LNCaP clone FGC (cell line): ENCODE data around the gene NOXA1.
"Not testable (repeated sequence)": the region's sequence is repeated elsewhere in the genome, so short reads cannot be mapped to it uniquely, and the experiment has no call there.

Experiments used
- DNase-seq: peaks from one replicate; pipeline ENCODE4 v3.0.0-alpha.2; 2011; ENCODE audit warnings: low read depth
- H3K4me3 ChIP-seq: 2 replicates; pipeline ENCODE4 v1.5.1; 2011; ENCODE audit warnings: mild to moderate bottlenecking, low read depth, low read length, control low read depth
- TF ChIP-seq, protein P1 (sequence below): IDR thresholded peaks from 2 replicates; pipeline ENCODE4 v1.5.1; 2012; ENCODE audit warnings: mild to moderate bottlenecking; ENCODE audit not compliant: control insufficient read depth, insufficient read depth; ENCODE audit errors: extremely low read depth

The NOXA1 gene

DNA sequence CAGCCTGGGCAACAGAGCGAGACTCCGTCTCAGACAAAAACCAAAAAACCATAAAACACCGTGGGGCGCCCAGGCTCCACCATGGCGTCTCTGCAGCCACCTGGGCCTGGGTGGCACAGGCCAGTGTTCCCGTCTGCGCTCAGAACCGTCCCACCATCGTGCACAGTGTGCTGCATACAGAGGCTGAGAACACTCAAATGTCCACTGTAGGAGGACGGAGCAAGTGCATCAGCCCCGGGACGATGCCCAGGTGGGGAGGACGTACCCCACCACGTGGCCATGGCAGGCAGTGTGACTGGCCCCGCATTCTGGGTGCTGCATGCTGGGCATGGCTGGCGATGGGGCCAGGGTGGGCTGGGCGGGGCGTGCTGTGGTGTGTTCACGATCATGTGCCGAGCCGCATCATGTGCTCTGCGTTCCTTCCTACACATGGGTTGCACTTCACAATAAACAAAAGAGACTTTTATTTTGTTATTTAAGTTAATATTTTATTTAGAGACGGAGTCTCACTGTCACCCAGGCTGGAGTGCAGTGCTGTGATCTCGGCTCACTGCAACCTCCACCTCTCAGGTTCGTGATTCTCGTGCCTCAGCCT, 38.0 kb upstream of the NOXA1 start:
- TF ChIP-seq, protein P1, sequence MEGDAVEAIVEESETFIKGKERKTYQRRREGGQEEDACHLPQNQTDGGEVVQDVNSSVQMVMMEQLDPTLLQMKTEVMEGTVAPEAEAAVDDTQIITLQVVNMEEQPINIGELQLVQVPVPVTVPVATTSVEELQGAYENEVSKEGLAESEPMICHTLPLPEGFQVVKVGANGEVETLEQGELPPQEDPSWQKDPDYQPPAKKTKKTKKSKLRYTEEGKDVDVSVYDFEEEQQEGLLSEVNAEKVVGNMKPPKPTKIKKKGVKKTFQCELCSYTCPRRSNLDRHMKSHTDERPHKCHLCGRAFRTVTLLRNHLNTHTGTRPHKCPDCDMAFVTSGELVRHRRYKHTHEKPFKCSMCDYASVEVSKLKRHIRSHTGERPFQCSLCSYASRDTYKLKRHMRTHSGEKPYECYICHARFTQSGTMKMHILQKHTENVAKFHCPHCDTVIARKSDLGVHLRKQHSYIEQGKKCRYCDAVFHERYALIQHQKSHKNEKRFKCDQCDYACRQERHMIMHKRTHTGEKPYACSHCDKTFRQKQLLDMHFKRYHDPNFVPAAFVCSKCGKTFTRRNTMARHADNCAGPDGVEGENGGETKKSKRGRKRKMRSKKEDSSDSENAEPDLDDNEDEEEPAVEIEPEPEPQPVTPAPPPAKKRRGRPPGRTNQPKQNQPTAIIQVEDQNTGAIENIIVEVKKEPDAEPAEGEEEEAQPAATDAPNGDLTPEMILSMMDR = no peak
- H3K4me3 ChIP-seq = no peak overlapping the region
- DNase-seq = no peak

DNA sequence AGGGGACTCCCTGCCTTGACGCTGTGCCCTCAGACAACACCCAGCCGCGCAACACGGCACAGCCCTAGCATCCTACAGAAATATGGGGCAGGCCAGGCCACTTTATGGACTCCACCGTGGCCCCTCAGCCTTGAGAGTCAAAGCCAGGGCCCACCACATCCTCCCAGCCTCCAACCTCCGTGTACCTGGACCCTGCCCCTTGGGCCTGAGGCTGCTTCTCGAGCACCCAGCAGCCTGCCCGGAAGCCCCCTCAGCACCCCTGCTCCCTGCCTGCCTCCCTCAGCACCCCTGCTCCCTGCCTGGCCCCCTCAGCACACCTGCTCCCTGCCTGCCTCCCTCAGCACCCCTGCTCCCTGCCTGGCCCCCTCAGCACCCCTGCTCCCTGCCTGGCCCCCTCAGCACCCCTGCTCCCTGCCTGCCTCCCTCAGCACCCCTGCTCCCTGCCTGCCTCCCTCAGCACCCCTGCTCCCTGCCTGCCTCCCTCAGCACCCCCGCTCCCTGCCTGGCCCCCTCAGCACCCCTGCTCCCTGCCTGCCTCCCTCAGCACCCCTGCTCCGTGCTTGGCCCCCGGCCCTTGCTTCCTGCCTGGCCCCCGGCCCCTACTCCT, 36.6 kb upstream of the NOXA1 start:
- not testable (repeated sequence) for DNase-seq, H3K4me3 ChIP-seq

DNA sequence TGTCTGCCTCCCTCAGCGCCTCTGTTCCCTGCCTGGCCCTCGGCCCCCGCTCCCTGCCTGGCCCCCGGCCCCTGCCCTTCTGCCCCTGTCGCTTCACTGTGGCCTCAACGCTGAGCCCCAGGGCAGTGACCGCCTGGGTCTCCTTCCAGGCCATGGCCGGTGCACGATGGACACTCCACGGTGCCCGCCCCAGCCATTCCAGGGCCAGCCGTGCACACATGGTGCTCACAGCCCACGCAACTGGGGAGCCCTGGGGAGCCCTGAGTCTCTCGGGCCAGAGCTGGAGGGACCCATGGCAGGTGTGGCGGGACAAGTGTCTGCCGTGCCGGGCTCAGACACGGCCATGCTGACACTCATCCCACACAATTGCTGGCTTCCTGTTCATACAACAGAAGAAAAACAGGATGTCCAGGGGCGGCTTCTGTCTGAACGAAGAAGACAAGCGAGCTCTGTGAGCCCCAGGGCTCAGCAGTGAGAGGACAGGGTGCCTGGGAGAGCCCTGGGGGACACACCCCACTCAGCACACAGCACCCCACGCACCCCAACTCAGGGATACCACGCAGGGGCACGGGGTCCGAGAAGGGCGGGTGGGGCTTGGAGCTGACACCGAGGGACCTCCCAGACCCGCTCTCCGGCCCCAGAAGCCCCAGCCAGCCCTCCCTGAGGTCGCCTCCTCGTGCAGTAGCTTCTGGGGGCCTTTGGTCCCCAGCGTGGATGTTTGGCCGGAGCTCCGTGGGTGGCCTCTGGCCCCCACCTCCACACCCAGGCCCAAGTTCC, 35.9 kb upstream of the NOXA1 start:
- DNase-seq = no peak
- TF ChIP-seq, protein P1 = no peak
- no peak overlapping the region for H3K4me3 ChIP-seq

DNA sequence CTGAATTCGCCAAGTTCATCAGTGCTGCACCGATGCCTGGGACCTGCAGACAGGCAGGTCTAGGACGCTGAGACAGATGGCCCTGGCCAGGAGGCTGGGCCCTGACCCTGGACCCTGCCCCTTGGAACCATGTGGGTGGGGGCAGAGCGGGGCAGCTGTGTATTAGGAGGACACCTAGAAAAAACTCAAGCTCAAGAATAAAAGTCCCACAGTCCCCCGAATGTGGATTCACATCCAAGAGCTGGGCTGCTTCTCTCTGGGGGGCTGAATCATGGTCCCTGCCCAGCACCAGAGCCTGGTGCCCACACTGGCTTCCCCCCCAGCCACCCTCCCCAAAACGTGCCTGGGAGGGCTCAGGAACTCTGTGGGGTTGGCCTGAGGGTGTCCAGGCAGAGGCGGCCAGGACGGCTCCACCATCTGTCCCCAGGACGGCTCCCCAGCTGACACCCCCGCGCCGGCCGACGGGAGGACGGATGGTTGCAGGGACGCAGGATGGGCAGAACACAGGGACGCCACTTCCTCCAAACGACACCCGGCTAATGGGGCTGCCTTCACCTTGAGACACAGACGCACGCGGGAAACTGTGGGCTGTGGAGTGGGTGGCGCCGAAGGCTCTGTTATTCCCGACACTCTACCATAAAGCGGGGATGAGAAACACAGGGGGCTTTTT, 35.2 kb upstream of the NOXA1 start:
- DNase-seq = no peak
- H3K4me3 ChIP-seq = no peak overlapping the region
- TF ChIP-seq, protein P1 = no peak

DNA sequence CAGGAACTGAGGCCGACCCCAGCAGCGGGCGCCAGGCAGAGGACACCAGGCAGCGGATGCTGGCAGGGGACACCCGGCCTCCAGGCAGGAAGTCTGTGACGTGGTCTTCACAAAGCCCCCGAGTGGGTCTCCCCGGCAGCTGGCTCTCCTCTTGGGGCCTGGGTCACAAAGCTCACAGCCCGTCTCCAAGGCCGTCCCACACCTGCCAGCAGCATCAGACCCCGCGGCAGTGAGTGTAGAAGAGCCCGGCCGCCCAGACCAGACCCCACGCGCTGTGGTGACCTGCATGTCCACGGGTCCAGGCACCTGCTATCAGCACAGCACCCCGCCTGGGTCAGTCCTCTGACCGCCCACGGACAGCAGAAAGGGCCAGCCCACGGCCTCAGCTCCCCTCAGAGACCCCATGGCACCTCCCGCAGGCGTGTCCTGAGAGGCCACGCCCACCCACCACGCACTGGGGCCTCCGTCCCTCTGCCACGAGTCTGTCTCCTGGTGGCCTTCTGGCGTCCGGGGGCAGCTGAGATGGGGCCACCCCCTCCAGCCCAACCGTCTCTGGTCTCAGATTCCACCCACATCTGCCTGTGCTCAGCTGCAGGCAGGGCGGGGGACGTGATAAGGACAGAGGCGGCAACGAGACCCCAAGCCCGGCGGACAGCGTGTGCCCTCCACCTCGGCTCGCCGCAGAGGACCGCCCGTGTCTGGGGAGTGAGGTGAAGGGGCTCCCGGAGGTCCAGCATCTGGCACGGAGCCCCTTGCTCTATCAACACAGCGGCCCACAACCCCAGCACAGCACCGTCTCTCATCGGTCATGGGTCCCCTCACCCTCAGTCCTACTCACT, 34.4 kb upstream of the NOXA1 start:
- no peak for DNase-seq
- TF ChIP-seq, protein P1 = no peak
- H3K4me3 ChIP-seq = no peak overlapping the region

DNA sequence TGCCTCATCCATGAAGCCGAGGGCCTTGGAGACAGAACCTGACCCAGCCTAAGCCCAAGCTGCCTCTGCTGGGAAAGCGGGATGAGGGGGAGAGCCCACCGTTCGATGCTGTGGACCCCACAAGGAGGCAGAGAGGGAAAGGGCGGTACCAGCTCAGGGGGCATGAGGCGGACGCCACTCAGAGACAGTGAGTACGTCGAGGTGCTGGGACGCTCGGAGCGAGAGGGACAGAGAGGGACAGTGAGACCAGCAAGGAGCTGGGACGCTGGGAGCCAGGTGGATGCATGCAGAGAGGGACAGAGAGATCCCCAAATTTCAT, 33.8 kb upstream of the NOXA1 start:
- H3K4me3 ChIP-seq = no peak overlapping the region
- TF ChIP-seq, protein P1 = no peak
- DNase-seq = no peak
